DOHH2 (cell line): ENCODE results near the gene PIGN.

ENCODE experiments used
- H3F3A ChIP-seq: fragments of 200-600 bp; sonication (generic), shearing (Covaris generic); 2 replicates; pipeline ENCODE4 v1.6.0; 2016; ENCODE audit warnings: antibody characterized with exemption, mild to moderate bottlenecking; ENCODE audit not compliant: control insufficient read depth, insufficient read depth
- H3K27ac ChIP-seq: fragments of 200-600 bp; sonication (generic); 2 replicates; pipeline ENCODE4 v1.5.1; 2014; ENCODE audit warnings: low read depth, mild to moderate bottlenecking, low read length, moderate library complexity
- H3K27me3 ChIP-seq: fragments of 200-600 bp; sonication (generic); 2 replicates; pipeline ENCODE4 v1.6.1; 2014; ENCODE audit warnings: mild to moderate bottlenecking, low read length, mixed read lengths; ENCODE audit not compliant: control insufficient read depth
- H3K36me3 ChIP-seq: fragments of 200-600 bp; sonication (generic); 2 replicates; pipeline ENCODE4 v1.6.1; 2014; ENCODE audit warnings: mild to moderate bottlenecking, low read length, moderate library complexity, mixed read lengths; ENCODE audit not compliant: control insufficient read depth
- H3K4me1 ChIP-seq: fragments of 200-600 bp; sonication (generic); 2 replicates; pipeline ENCODE4 v1.6.1; 2014; ENCODE audit warnings: mild to moderate bottlenecking, low read length, mixed read lengths; ENCODE audit not compliant: control insufficient read depth
- H3K4me2 ChIP-seq: fragments of 200-600 bp; sonication (generic); 2 replicates; pipeline ENCODE4 v1.6.0; 2014; ENCODE audit warnings: mild to moderate bottlenecking, low read length, moderate library complexity
- H3K4me3 ChIP-seq: fragments of 200-600 bp; sonication (generic); 2 replicates; pipeline ENCODE4 v1.5.1; 2014; ENCODE audit warnings: mild to moderate bottlenecking, low read length, mixed read lengths
- H3K79me2 ChIP-seq: fragments of 200-600 bp; sonication (generic); 2 replicates; pipeline ENCODE4 v1.6.1; 2014; ENCODE audit warnings: mild to moderate bottlenecking, low read length, mixed read lengths; ENCODE audit not compliant: control insufficient read depth
- H3K9me2 ChIP-seq: fragments of 200-600 bp; sonication (generic); replicated peaks from 2 replicates; pipeline ENCODE4 v1.6.1; 2014; ENCODE audit warnings: mild to moderate bottlenecking, low read length, mixed read lengths; ENCODE audit not compliant: control insufficient read depth
- H3K9me3 ChIP-seq: fragments of 200-600 bp; sonication (generic); 2 replicates; pipeline ENCODE4 v1.6.1; 2014; ENCODE audit warnings: antibody characterized with exemption, low read length, mixed read lengths; ENCODE audit not compliant: control insufficient read depth, insufficient read depth
- H4K20me1 ChIP-seq: fragments of 200-600 bp; sonication (generic); 2 replicates; pipeline ENCODE4 v1.6.0; 2014; ENCODE audit warnings: low read depth, mild to moderate bottlenecking, antibody characterized with exemption, low read length, moderate library complexity; ENCODE audit not compliant: control insufficient read depth, insufficient read depth
- CTCF ChIP-seq: fragments of 200-600 bp; sonication (generic); IDR thresholded peaks from one replicate; pipeline ENCODE4 v1.5.1; 2014; ENCODE audit warnings: antibody characterized with exemption, mild to moderate bottlenecking, low read depth, low read length; ENCODE audit not compliant: poor library complexity, severe bottlenecking
- EZH2phosphoT487 ChIP-seq: fragments of 200-600 bp; sonication (generic); IDR thresholded peaks from 2 replicates; pipeline ENCODE4 v1.6.1; 2017; ENCODE audit warnings: borderline replicate concordance, mild to moderate bottlenecking, antibody characterized with exemption, low read length, moderate library complexity, mixed read lengths

Gene PIGN

GRCh38 chr18:62198259-62198658, 11.4 kb upstream of the PIGN start:
- H3K4me2 ChIP-seq: no peak overlapping the region
- H3K9me2 ChIP-seq: no peaks in the 10 kb centered on the region
- H3K4me1 ChIP-seq: no peaks in the 10 kb centered on the region; the same call in 1 of the 2 replicates
- H3K79me2 ChIP-seq: peaks cover 87% of the 10 kb centered on the region
- no peak for TF ChIP-seq CTCF
- no peak for TF ChIP-seq EZH2phosphoT487
- H3K27ac ChIP-seq: no peak overlapping the region
- no peaks in the 10 kb centered on the region for H3K36me3 ChIP-seq
- H3K9me3 ChIP-seq: no peaks in the 10 kb centered on the region
- H3K4me3 ChIP-seq: no peak overlapping the region
- no peaks in the 10 kb centered on the region for H4K20me1 ChIP-seq
- no peaks in the 10 kb centered on the region for H3K27me3 ChIP-seq
- H3F3A ChIP-seq: no peaks in the 10 kb centered on the region

GRCh38 chr18:62196980-62197379, 10.1 kb upstream of the PIGN start:
- Histone ChIP-seq H3K9me3 (peaks cover 3% of the 10 kb centered on the region; the same call in 1 of the 2 replicates), H4K20me1 (no peaks in the 10 kb centered on the region), H3K27ac (no peak overlapping the region), H3K27me3 (no peaks in the 10 kb centered on the region), H3K79me2 (peaks cover 89% of the 10 kb centered on the region), H3K9me2 (no peaks in the 10 kb centered on the region), H3K4me3 (no peak overlapping the region), H3K4me2 (no peak overlapping the region), H3K4me1 (no peaks in the 10 kb centered on the region; the same call in 1 of the 2 replicates), H3F3A (no peaks in the 10 kb centered on the region), H3K36me3 (peaks cover under 1% of the 10 kb centered on the region; the same call in 1 of the 2 replicates)
- TF ChIP-seq EZH2phosphoT487 (no peak), CTCF (no peak)

- Histone ChIP-seq H3K27me3 (no peaks in the 10 kb centered on the region), H3K9me3 (peaks cover 6% of the 10 kb centered on the region; the same call in 1 of the 2 replicates), H3K4me1 (no peaks in the 10 kb centered on the region; the same call in 1 of the 2 replicates), H4K20me1 (no peaks in the 10 kb centered on the region), H3F3A (no peaks in the 10 kb centered on the region), H3K4me3 (no peak overlapping the region), H3K36me3 (peaks cover 9% of the 10 kb centered on the region), H3K4me2 (no peak overlapping the region), H3K79me2 (peaks cover 94% of the 10 kb centered on the region), H3K9me2 (no peaks in the 10 kb centered on the region), H3K27ac (no peak overlapping the region)
- TF ChIP-seq EZH2phosphoT487 (no peak), CTCF (no peak)
Measured at GRCh38 chr18:62196079-62196478, 9.2 kb upstream of the PIGN start.
